ENCODE results near the gene AKAP8L. TPM values are rescaled to one million over a fixed set of nuclear protein-coding genes. Genes with fewer than 3 reads are reported as not detected.

Gene AKAP8L
- total and polyA plus RNA-seq, 4 donors = 16.4 to 67.1 (median 42.9) TPM

GRCh38 chr19:15390814-15391213 lies 28.0 kb downstream of the AKAP8L start:
- Histone ChIP-seq H3K9ac (ENCODE audit: low read depth in 1 of 2, low read length in 2 of 2) (no peak overlapping the region), H3K9me3 (ENCODE audit: control insufficient read depth in 4 of 4, low read length in 3 of 4) (no peaks in the 10 kb centered on the region), H3K36me3 (ENCODE audit: control insufficient read depth in 4 of 4, insufficient read depth in 3 of 4, low read depth in 1 of 4, low read length in 3 of 4) (peaks cover 3 to 27% (median 16%) of the 10 kb centered on the region in 4 donors), H3K4me3 (ENCODE audit: low read depth in 1 of 3, low read length in 3 of 3) (no peak overlapping the region), H3K27me3 (ENCODE audit: control insufficient read depth in 4 of 4, insufficient read depth in 4 of 4, low read length in 3 of 4) (no peaks in the 10 kb centered on the region), H3K27ac (ENCODE audit: low read depth in 1 of 2, low read length in 2 of 2) (no peak overlapping the region), H3K4me1 (ENCODE audit: control insufficient read depth in 4 of 4, insufficient read depth in 4 of 4, low read length in 3 of 4) (peaks cover 0 to 2% (median 0%) of the 10 kb centered on the region in 4 donors)
- no peak for DNase-seq (ENCODE audit: low spot score)
- 90% methylated on average over 2 of the region's 2 CpGs for WGBS
- TF ChIP-seq REST (IDR thresholded peaks at IDR 0.05) (no peak), TAF1 (conservative IDR thresholded peaks at IDR 0.05) (no peak), GABPA (IDR thresholded peaks at IDR 0.05 in 1 of 2, conservative IDR thresholded peaks at IDR 0.05 in 1 of 2) (no peak), YY1 (IDR thresholded peaks at IDR 0.05) (no peak), ZBTB33 (IDR thresholded peaks at IDR 0.05) (no peak), HNF4A (conservative IDR thresholded peaks at IDR 0.05) (no peak), HNF4G (IDR thresholded peaks at IDR 0.05) (no peak), JUND (IDR thresholded peaks at IDR 0.05) (no peak), FOXA1 (IDR thresholded peaks at IDR 0.05) (no peak), NR2F2 (IDR thresholded peaks at IDR 0.05) (no peak)
- TF ChIP-seq, protein P1, sequence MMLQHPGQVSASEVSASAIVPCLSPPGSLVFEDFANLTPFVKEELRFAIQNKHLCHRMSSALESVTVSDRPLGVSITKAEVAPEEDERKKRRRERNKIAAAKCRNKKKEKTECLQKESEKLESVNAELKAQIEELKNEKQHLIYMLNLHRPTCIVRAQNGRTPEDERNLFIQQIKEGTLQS (IDR thresholded peaks at IDR 0.05) = no peak
- TF ChIP-seq, protein P2, sequence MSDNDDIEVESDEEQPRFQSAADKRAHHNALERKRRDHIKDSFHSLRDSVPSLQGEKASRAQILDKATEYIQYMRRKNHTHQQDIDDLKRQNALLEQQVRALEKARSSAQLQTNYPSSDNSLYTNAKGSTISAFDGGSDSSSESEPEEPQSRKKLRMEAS (IDR thresholded peaks at IDR 0.05) = no peak

DNA sequence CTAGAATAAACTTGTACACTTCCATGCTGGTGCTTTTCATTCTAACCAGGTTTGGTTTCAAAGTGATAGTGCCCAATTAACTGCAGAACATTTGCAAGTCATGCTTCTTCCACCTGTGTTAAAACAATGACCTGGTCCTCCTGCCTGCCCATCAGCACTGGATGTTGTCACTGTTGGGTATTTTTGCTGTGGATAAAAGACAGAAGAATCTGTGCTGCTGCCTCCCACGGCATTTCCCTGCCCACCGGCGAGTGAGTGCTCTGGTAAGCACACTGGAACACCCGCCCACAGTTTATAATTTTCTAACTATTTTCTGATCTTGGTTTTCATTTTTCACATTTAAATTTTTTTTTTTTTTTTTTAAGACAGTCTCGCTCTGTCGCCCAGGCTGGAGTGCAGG lies 36.9 kb downstream of the AKAP8L start:
- WGBS = 97% methylated on average over 6 of the region's 6 CpGs
- Histone ChIP-seq H3K36me3 (ENCODE audit: control insufficient read depth in 4 of 4, insufficient read depth in 3 of 4, low read depth in 1 of 4, low read length in 3 of 4) (peaks cover 0 to 5% (median 3%) of the 10 kb centered on the region in 4 donors), H3K27ac (ENCODE audit: low read depth in 1 of 2, low read length in 2 of 2) (no peak overlapping the region), H3K27me3 (ENCODE audit: control insufficient read depth in 4 of 4, insufficient read depth in 4 of 4, low read length in 3 of 4) (no peaks in the 10 kb centered on the region), H3K9me3 (ENCODE audit: control insufficient read depth in 4 of 4, low read length in 3 of 4) (no peaks in the 10 kb centered on the region), H3K4me3 (ENCODE audit: low read depth in 1 of 3, low read length in 3 of 3) (no peak overlapping the region), H3K9ac (ENCODE audit: low read depth in 1 of 2, low read length in 2 of 2) (no peak overlapping the region), H3K4me1 (ENCODE audit: control insufficient read depth in 4 of 4, insufficient read depth in 4 of 4, low read length in 3 of 4) (peaks cover 2 to 22% (median 16%) of the 10 kb centered on the region in 4 donors)
- TF ChIP-seq HNF4G (IDR thresholded peaks at IDR 0.05) = no peak
- TF ChIP-seq NR2F2 (IDR thresholded peaks at IDR 0.05) = no peak
- TF ChIP-seq JUND (IDR thresholded peaks at IDR 0.05) = no peak
- TF ChIP-seq CTCF (IDR thresholded peaks at IDR 0.05; ENCODE audit: low read depth, low read length, missing input control) = no peak
- no peak for TF ChIP-seq HNF4A (conservative IDR thresholded peaks at IDR 0.05)
- TF ChIP-seq YY1 (IDR thresholded peaks at IDR 0.05) = no peak
- no peak for TF ChIP-seq RXRA (IDR thresholded peaks at IDR 0.05)
- TF ChIP-seq FOXA2 (IDR thresholded peaks at IDR 0.05) = no peak
- TF ChIP-seq SP1 (IDR thresholded peaks at IDR 0.05) = no peak
- no peak for TF ChIP-seq EGR1 (IDR thresholded peaks at IDR 0.05; ENCODE audit: low read depth in 2 of 2)
- TF ChIP-seq, protein P2 (IDR thresholded peaks at IDR 0.05) = no peak
- TF ChIP-seq GABPA (IDR thresholded peaks at IDR 0.05 in 1 of 2, conservative IDR thresholded peaks at IDR 0.05 in 1 of 2) = no peak
- no peak for TF ChIP-seq TAF1 (conservative IDR thresholded peaks at IDR 0.05)
- no peak for DNase-seq (ENCODE audit: low spot score)
